Ishikawa (cell line): Measurements from ENCODE around the gene PTGER4.

Source experiments
- CREB1 ChIP-seq: IDR thresholded peaks from 2 replicates; pipeline ENCODE4 v1.6.1; 2012; ENCODE audit warnings: low read depth
- EGR1 ChIP-seq: IDR thresholded peaks from 2 replicates; pipeline ENCODE4 v1.6.1; 2012
- FOXM1 ChIP-seq: IDR thresholded peaks from 2 replicates; pipeline ENCODE4 v1.6.1; 2012; ENCODE audit warnings: low read depth, borderline replicate concordance
- MAX ChIP-seq: IDR thresholded peaks from 2 replicates; pipeline ENCODE4 v1.6.1; 2012
- TAF1 ChIP-seq: IDR thresholded peaks from 2 replicates; pipeline ENCODE4 v1.6.1; 2012; ENCODE audit warnings: low read depth, mild to moderate bottlenecking

GRCh38 chr5:40630126-40630525 lies 49.6 kb upstream of the PTGER4 start:
- TF ChIP-seq EGR1 (no peak), MAX (no peak), TAF1 (no peak), FOXM1 (no peak), CREB1 (no peak)
